ENCODE data around the gene MSH3.
A peak's percentile ranks its signal among the peaks of the same experiment; 100 is the strongest.

Gene MSH3

GRCh38 chr5:80853413-80853812, 199.0 kb downstream of the MSH3 start:
- in situ Hi-C loops (cut with MboI; ENCODE audit: low pct_unique_long_range_greater_than_20kb, low sequenced_read_pairs, unreplicated experiment): no loop called here
- no peak for TF ChIP-seq CTCF (IDR thresholded peaks at IDR 0.05; ENCODE audit: extremely low read depth, insufficient read depth, missing control alignments)
- DNase-seq (ENCODE audit: low spot score): no peak

- TF ChIP-seq CTCF (IDR thresholded peaks at IDR 0.05; ENCODE audit: extremely low read depth, insufficient read depth, missing control alignments): no peak
- in situ Hi-C loops (cut with MboI; ENCODE audit: low pct_unique_long_range_greater_than_20kb, low sequenced_read_pairs, unreplicated experiment): no loop called here
Observed at GRCh38 chr5:80854583-80854982, 200.1 kb downstream of the MSH3 start.

GRCh38 chr5:80860924-80861613, 206.6 kb downstream of the MSH3 start:
- DNase-seq (ENCODE audit: low spot score): no peak
- in situ Hi-C loops (cut with MboI; ENCODE audit: low pct_unique_long_range_greater_than_20kb, low sequenced_read_pairs, unreplicated experiment): no loop called here
- no peak for TF ChIP-seq CTCF (IDR thresholded peaks at IDR 0.05; ENCODE audit: extremely low read depth, insufficient read depth, missing control alignments)

More at GRCh38 chr5:80854583-80854982, 200.1 kb downstream of the MSH3 start:
- DNase-seq (ENCODE audit: low spot score): no peak

GRCh38 chr5:80863708-80864107, 209.3 kb downstream of the MSH3 start:
- no peak for TF ChIP-seq CTCF (IDR thresholded peaks at IDR 0.05; ENCODE audit: extremely low read depth, insufficient read depth, missing control alignments)
- in situ Hi-C loops (cut with MboI; ENCODE audit: low pct_unique_long_range_greater_than_20kb, low sequenced_read_pairs, unreplicated experiment): no loop called here
- DNase-seq (ENCODE audit: low spot score): no peak

- no peak for DNase-seq (ENCODE audit: low spot score)
- in situ Hi-C loops (cut with MboI; ENCODE audit: low pct_unique_long_range_greater_than_20kb, low sequenced_read_pairs, unreplicated experiment): no loop called here
- no peak for TF ChIP-seq CTCF (IDR thresholded peaks at IDR 0.05; ENCODE audit: extremely low read depth, insufficient read depth, missing control alignments)
Observed at GRCh38 chr5:80864109-80864508, 209.7 kb downstream of the MSH3 start.

- in situ Hi-C loops (cut with MboI; ENCODE audit: low pct_unique_long_range_greater_than_20kb, low sequenced_read_pairs, unreplicated experiment): no loop called here
- DNase-seq (ENCODE audit: low spot score): peak; percentile 7
- TF ChIP-seq CTCF (IDR thresholded peaks at IDR 0.05; ENCODE audit: extremely low read depth, insufficient read depth, missing control alignments): no peak
Observed at GRCh38 chr5:80864706-80865435, 210.4 kb downstream of the MSH3 start.
